ENCODE measurements around the gene GRIK4.

DNA sequence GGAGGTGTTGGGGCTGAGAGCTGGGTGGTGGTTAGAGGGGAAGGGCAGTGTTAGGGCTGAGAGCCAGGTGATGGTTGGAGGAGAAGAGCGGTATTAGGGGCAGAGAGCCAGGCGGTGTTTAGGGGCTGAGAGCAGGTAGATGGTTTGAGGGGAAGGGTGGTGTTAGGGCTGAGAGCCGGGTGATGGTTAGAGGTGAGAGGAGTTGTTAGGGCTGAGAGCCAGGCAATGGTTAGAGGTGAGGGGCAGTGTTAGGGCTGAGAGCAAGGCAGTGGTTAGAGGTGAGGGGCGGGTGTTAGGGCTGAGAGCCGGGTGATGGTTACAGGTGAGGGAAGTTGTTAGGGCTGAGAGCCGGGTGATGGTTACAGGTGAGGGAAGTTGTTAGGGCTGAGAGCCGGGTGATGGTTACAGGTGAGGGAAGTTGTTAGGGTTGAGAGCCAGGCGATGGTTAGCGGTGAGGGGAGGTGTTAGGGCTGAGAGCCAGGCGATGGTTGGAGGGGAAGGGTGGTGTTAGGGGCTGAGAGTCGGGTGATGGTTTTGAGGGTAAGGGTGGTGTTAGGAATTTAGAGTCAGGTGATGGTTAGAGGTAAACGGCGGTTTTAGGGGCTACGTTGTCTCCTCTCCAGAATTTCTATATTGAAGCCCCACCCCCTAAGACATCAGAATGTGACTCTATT is 282.4 kb downstream of the GRIK4 start:
- TF ChIP-seq, protein P1, sequence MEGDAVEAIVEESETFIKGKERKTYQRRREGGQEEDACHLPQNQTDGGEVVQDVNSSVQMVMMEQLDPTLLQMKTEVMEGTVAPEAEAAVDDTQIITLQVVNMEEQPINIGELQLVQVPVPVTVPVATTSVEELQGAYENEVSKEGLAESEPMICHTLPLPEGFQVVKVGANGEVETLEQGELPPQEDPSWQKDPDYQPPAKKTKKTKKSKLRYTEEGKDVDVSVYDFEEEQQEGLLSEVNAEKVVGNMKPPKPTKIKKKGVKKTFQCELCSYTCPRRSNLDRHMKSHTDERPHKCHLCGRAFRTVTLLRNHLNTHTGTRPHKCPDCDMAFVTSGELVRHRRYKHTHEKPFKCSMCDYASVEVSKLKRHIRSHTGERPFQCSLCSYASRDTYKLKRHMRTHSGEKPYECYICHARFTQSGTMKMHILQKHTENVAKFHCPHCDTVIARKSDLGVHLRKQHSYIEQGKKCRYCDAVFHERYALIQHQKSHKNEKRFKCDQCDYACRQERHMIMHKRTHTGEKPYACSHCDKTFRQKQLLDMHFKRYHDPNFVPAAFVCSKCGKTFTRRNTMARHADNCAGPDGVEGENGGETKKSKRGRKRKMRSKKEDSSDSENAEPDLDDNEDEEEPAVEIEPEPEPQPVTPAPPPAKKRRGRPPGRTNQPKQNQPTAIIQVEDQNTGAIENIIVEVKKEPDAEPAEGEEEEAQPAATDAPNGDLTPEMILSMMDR (conservative IDR thresholded peaks at IDR 0.05; ENCODE audit: low read length): no peak
- TF ChIP-seq EZH2phosphoT487 (IDR thresholded peaks at IDR 0.05; ENCODE audit: borderline replicate concordance, low read depth, low read length): no peak

Measured in OCI-LY7 (cell line).